Measurements from ENCODE around the gene PEF1. TPM values are rescaled to one million over a fixed set of nuclear protein-coding genes. Genes with fewer than 3 reads are reported as not detected.

PEF1 gene
- total RNA-seq, 2 donors from 2014 or later, result 51.4 to 59.1 TPM

- no peaks in the 10 kb centered on the region for H3K36me3 Mint-ChIP-seq (ENCODE audit: low read depth)
- no peak for DNase-seq
- H3K4me1 Mint-ChIP-seq, result peaks cover 23% of the 10 kb centered on the region
- Histone ChIP-seq H3K4me3 (ENCODE audit: low read length) (no peak overlapping the region), H3K4me1 (ENCODE audit: control insufficient read depth, insufficient read depth, low read length) (peaks cover 10% of the 10 kb centered on the region), H3K36me3 (ENCODE audit: control insufficient read depth, insufficient read depth, low read length) (no peaks in the 10 kb centered on the region), H3K9me3 (ENCODE audit: control insufficient read depth, low read length) (no peaks in the 10 kb centered on the region), H3K27me3 (ENCODE audit: control insufficient read depth, insufficient read depth, low read length, poor library complexity, severe bottlenecking) (no peaks in the 10 kb centered on the region), H3K9ac (ENCODE audit: extremely low read depth, low read length, poor library complexity, severe bottlenecking) (no peak overlapping the region), H3K27ac (ENCODE audit: low read depth, low read length) (no peak overlapping the region)
- no peak for TF ChIP-seq CTCF (conservative IDR thresholded peaks at IDR 0.05)
- H3K9me3 Mint-ChIP-seq, result no peaks in the 10 kb centered on the region
- H3K27me3 Mint-ChIP-seq (ENCODE audit: insufficient read depth), result no peaks in the 10 kb centered on the region
- H3K4me3 Mint-ChIP-seq, result peak overlapping the region; percentile 13
- H3K27ac Mint-ChIP-seq, result peak overlapping the region; percentile 23
- WGBS, 2 experiments (ENCODE audit: insufficient coverage in 1 of 2, insufficient read length in 1 of 2), result 55 to 79% methylated on average over 3 to 9 of the region's 9 CpGs
Observed at GRCh38 chr1:31648641-31649357, 4.1 kb upstream of the PEF1 start.

DNA sequence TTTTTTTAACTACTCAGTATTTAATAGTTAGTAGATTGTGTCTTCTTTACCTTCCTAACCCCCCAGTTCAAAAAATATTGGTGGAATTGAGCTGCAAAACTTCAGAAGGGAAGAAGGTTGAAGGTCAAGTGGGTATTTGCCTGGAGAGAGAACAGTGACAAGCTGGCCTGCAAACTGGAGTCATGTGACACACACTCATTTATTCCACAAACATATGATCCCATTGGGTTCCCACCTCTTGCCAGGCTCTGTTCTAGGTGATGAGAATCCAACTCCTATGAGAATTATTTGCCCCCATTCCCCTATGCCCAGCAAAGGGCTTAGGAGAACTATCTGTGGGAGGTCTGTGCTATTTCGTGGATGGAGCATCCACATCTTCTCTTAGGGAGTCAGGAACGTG lies 3.5 kb upstream of the PEF1 start:
- Mint-ChIP-seq H3K9me3 (no peaks in the 10 kb centered on the region), H3K27ac (peak overlapping the region; percentile 23), H3K4me3 (peak overlapping the region; percentile 13), H3K27me3 (ENCODE audit: insufficient read depth) (no peaks in the 10 kb centered on the region), H3K36me3 (ENCODE audit: low read depth) (no peaks in the 10 kb centered on the region), H3K4me1 (peaks cover 28% of the 10 kb centered on the region)
- Histone ChIP-seq H3K36me3 (ENCODE audit: control insufficient read depth, insufficient read depth, low read length) (no peaks in the 10 kb centered on the region), H3K27me3 (ENCODE audit: control insufficient read depth, insufficient read depth, low read length, poor library complexity, severe bottlenecking) (no peaks in the 10 kb centered on the region), H3K4me3 (ENCODE audit: low read length) (no peak overlapping the region), H3K4me1 (ENCODE audit: control insufficient read depth, insufficient read depth, low read length) (peaks cover 12% of the 10 kb centered on the region), H3K9ac (ENCODE audit: extremely low read depth, low read length, poor library complexity, severe bottlenecking) (no peak overlapping the region), H3K27ac (ENCODE audit: low read depth, low read length) (no peak overlapping the region), H3K9me3 (ENCODE audit: control insufficient read depth, low read length) (no peaks in the 10 kb centered on the region)
- no peak for TF ChIP-seq CTCF (conservative IDR thresholded peaks at IDR 0.05)
- 71% methylated on average over 2 of the region's 2 CpGs; no CpG with 5 or more reads in 1 of the 2 experiments for WGBS, 2 experiments (ENCODE audit: insufficient coverage in 1 of 2, insufficient read length in 1 of 2)
- DNase-seq, result no peak

GRCh38 chr1:31647106-31647505 lies 2.4 kb upstream of the PEF1 start:
- H3K9me3 ChIP-seq (ENCODE audit: control insufficient read depth, low read length), result no peaks in the 10 kb centered on the region
- Mint-ChIP-seq H3K9me3 (no peaks in the 10 kb centered on the region), H3K36me3 (ENCODE audit: low read depth) (no peaks in the 10 kb centered on the region), H3K27me3 (ENCODE audit: insufficient read depth) (no peaks in the 10 kb centered on the region), H3K4me1 (peaks cover 32% of the 10 kb centered on the region), H3K27ac (peak overlapping the region; percentile 77), H3K4me3 (peak overlapping the region; percentile 6)
- no peak for DNase-seq
- no peaks in the 10 kb centered on the region for H3K36me3 ChIP-seq (ENCODE audit: control insufficient read depth, insufficient read depth, low read length)
- no peaks in the 10 kb centered on the region for H3K27me3 ChIP-seq (ENCODE audit: control insufficient read depth, insufficient read depth, low read length, poor library complexity, severe bottlenecking)
- H3K27ac ChIP-seq (ENCODE audit: low read depth, low read length), result no peak overlapping the region
- TF ChIP-seq CTCF (conservative IDR thresholded peaks at IDR 0.05), result no peak
- peaks cover 12% of the 10 kb centered on the region for H3K4me1 ChIP-seq (ENCODE audit: control insufficient read depth, insufficient read depth, low read length)
- 78 to 82% methylated on average over 2 of the region's 2 CpGs for WGBS, 2 experiments (ENCODE audit: insufficient coverage in 1 of 2, insufficient read length in 1 of 2)
- H3K9ac ChIP-seq (ENCODE audit: extremely low read depth, low read length, poor library complexity, severe bottlenecking), result peak overlapping the region; percentile 3
- peak overlapping the region; percentile 87 for H3K4me3 ChIP-seq (ENCODE audit: low read length)

Data from endodermal cell (in vitro differentiated cells).